ENCODE data around the gene MAPKAPK2.

Gene MAPKAPK2

GRCh38 chr1:206727981-206728696 lies 43.4 kb downstream of the MAPKAPK2 start:
- no peak overlapping the region for H3K4me3 ChIP-seq (ENCODE audit: control insufficient read depth, low read depth, low read length)
- TF ChIP-seq CTCF (conservative IDR thresholded peaks at IDR 0.05; ENCODE audit: control insufficient read depth, insufficient read depth, low read depth, low read length) = no peak
- DNase-seq (ENCODE audit: low read depth) = no peak

GRCh38 chr1:206728697-206728987 lies 43.9 kb downstream of the MAPKAPK2 start:
- H3K4me3 ChIP-seq (ENCODE audit: control insufficient read depth, low read depth, low read length) = no peak overlapping the region
- TF ChIP-seq CTCF (conservative IDR thresholded peaks at IDR 0.05; ENCODE audit: control insufficient read depth, insufficient read depth, low read depth, low read length) = no peak
- no peak for DNase-seq (ENCODE audit: low read depth)

- no peak for TF ChIP-seq CTCF (conservative IDR thresholded peaks at IDR 0.05; ENCODE audit: control insufficient read depth, insufficient read depth, low read depth, low read length)
- no peak overlapping the region for H3K4me3 ChIP-seq (ENCODE audit: control insufficient read depth, low read depth, low read length)
- no peak for DNase-seq (ENCODE audit: low read depth)
Measured at GRCh38 chr1:206729050-206729449, 44.3 kb downstream of the MAPKAPK2 start.

- no peak for DNase-seq (ENCODE audit: low read depth)
- no peak for TF ChIP-seq CTCF (conservative IDR thresholded peaks at IDR 0.05; ENCODE audit: control insufficient read depth, insufficient read depth, low read depth, low read length)
- H3K4me3 ChIP-seq (ENCODE audit: control insufficient read depth, low read depth, low read length) = no peak overlapping the region
Measured at GRCh38 chr1:206729507-206729906, 44.8 kb downstream of the MAPKAPK2 start.

DNA sequence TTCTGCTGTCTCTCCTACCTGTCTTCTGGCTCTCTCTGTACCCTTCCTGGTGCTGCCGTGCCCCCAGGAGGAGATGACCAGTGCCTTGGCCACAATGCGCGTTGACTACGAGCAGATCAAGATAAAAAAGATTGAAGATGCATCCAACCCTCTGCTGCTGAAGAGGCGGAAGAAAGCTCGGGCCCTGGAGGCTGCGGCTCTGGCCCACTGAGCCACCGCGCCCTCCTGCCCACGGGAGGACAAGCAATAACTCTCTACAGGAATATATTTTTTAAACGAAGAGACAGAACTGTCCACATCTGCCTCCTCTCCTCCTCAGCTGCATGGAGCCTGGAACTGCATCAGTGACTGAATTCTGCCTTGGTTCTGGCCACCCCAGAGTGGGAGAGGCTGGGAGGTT lies 47.8 kb downstream of the MAPKAPK2 start:
- no peak for DNase-seq (ENCODE audit: low read depth)
- no peak for TF ChIP-seq CTCF (conservative IDR thresholded peaks at IDR 0.05; ENCODE audit: control insufficient read depth, insufficient read depth, low read depth, low read length)
- H3K4me3 ChIP-seq (ENCODE audit: control insufficient read depth, low read depth, low read length) = no peak overlapping the region

DNA sequence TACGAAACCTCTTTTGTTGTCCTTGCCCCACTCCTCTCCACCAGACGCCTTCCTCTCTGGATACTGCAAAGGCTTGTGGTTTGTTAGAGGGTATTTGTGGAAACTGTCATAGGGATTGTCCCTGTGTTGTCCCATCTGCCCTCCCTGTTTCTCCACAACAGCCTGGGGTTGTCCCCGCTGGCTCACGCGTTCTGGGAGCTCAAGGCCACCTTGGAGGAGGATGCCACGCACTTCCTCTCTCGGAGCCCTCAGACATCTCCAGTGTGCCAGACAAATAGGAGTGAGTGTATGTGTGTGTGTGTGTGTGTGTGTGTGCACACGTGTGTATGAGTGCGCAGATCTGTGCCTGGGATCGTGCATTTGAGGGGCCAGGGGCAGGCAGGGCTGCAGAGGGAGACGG lies 48.3 kb downstream of the MAPKAPK2 start:
- no peak for TF ChIP-seq CTCF (conservative IDR thresholded peaks at IDR 0.05; ENCODE audit: control insufficient read depth, insufficient read depth, low read depth, low read length)
- no peak overlapping the region for H3K4me3 ChIP-seq (ENCODE audit: control insufficient read depth, low read depth, low read length)
- no peak for DNase-seq (ENCODE audit: low read depth)
